ENCODE measurements around the gene ASCC1. TPM values are rescaled to one million over a fixed set of nuclear protein-coding genes. Genes with fewer than 3 reads are reported as not detected.

The ASCC1 gene
- total and polyA plus RNA-seq, 2 donors (not counting 3 experiments of a cell fraction or from before 2014, with no cell fraction given): 16.0 to 24.9 TPM

DNA sequence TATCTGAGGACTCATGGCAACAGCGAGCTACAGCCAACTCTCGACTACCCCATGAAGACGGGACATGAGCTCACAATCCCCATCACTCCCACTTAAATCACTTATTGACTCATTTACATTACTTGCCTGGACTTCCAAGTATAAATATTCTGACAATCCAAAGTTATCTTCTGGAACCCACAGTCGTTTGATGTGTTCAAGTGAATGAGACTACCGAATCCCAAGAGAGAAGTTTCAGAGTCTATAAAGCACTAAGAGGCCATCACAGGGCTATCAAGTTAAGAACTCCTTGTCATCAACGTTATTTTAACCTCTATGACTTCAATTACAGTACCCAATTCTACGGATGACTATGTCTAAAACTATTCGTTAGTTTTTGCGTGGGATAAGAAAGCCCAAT lies 11.8 kb downstream of the ASCC1 start:
- no peak overlapping the region for H3K4me2 ChIP-seq (ENCODE audit: insufficient read depth, low read length)
- no peaks in the 10 kb centered on the region for H3K79me2 ChIP-seq (ENCODE audit: control insufficient read depth, insufficient read depth, low read length)
- TF ChIP-seq FOS (IDR thresholded peaks at IDR 0.05; ENCODE audit: borderline replicate concordance, insufficient read depth, low read length) (no peak), POLR2AphosphoS5 (IDR thresholded peaks at IDR 0.05; ENCODE audit: insufficient read depth, low read depth, low read length) (no peak), GATA2 (IDR thresholded peaks at IDR 0.05; ENCODE audit: insufficient read depth, insufficient read length, low read depth, low read length) (no peak), EZH2 (IDR thresholded peaks at IDR 0.05; ENCODE audit: borderline replicate concordance, low read depth, low read length, severe bottlenecking) (no peak)
- TF ChIP-seq, protein P1, sequence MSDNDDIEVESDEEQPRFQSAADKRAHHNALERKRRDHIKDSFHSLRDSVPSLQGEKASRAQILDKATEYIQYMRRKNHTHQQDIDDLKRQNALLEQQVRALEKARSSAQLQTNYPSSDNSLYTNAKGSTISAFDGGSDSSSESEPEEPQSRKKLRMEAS (IDR thresholded peaks at IDR 0.05; ENCODE audit: insufficient read depth, insufficient read length): no peak
- TF ChIP-seq, protein P2, sequence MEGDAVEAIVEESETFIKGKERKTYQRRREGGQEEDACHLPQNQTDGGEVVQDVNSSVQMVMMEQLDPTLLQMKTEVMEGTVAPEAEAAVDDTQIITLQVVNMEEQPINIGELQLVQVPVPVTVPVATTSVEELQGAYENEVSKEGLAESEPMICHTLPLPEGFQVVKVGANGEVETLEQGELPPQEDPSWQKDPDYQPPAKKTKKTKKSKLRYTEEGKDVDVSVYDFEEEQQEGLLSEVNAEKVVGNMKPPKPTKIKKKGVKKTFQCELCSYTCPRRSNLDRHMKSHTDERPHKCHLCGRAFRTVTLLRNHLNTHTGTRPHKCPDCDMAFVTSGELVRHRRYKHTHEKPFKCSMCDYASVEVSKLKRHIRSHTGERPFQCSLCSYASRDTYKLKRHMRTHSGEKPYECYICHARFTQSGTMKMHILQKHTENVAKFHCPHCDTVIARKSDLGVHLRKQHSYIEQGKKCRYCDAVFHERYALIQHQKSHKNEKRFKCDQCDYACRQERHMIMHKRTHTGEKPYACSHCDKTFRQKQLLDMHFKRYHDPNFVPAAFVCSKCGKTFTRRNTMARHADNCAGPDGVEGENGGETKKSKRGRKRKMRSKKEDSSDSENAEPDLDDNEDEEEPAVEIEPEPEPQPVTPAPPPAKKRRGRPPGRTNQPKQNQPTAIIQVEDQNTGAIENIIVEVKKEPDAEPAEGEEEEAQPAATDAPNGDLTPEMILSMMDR (IDR thresholded peaks at IDR 0.05; ENCODE audit: extremely low read depth in 1 of 2, insufficient read depth in 1 of 2, low read depth in 1 of 2, low read length in 2 of 2): no peak
- H3K9ac ChIP-seq (replicated peaks; ENCODE audit: extremely low read depth, insufficient read depth, low read length): no peak overlapping the region
- peaks cover 0 to 3% of the 10 kb centered on the region in 2 experiments for H3K36me3 ChIP-seq (ENCODE audit: control insufficient read depth in 2 of 2, extremely low read depth in 1 of 2, insufficient read depth in 2 of 2, low read length in 2 of 2)
- ChIA-PET POLR2A (no interaction called here), CTCF (interaction anchor here (1.1 kb wide), 1 partner anchor 78 kb away, joined by 3 read pairs; no protein-coding TSS in a partner anchor)
- no peaks in the 10 kb centered on the region for H4K20me1 ChIP-seq (replicated peaks; ENCODE audit: control insufficient read depth, extremely low read depth, insufficient read depth, low read length)
- H3K27me3 ChIP-seq (ENCODE audit: control insufficient read depth in 2 of 2, insufficient read depth in 2 of 2, low read length in 2 of 2): no peaks in the 10 kb centered on the region
- intact Hi-C loops (cut with micrococcal nuclease): no loop called here
- no peak overlapping the region for H2AFZ ChIP-seq (ENCODE audit: low read depth, low read length)
- no peaks in the 10 kb centered on the region for H3K4me1 ChIP-seq (ENCODE audit: control insufficient read depth, extremely low read depth, insufficient read depth, low read length)
- FAIRE-seq (no peak), DNase-seq (ENCODE audit: low read depth, low spot score) (no peak)
- H3K9me3 ChIP-seq (replicated peaks; ENCODE audit: control insufficient read depth, insufficient read depth, low read length): no peaks in the 10 kb centered on the region
- dilution Hi-C loops (cut with MboI; ENCODE audit: extremely low pct_ligation_motif_present, low sequenced_read_pairs): no loop called here
- H3K9me1 ChIP-seq (replicated peaks; ENCODE audit: control insufficient read depth, extremely low read depth, insufficient read depth, low read length): no peaks in the 10 kb centered on the region
- no TSS peak for BruUV-seq (replicated peaks)
- H3K4me3 ChIP-seq (replicated peaks in 1 of 3; ENCODE audit: insufficient read depth in 1 of 3, low read depth in 1 of 3, low read length in 3 of 3): no peak overlapping the region
- no peak overlapping the region for H3K27ac ChIP-seq (ENCODE audit: insufficient read depth, low read depth, low read length)
